Urinary bladder (tissue), 2 donors: ENCODE measurements around the gene SRP9. TPM values are rescaled to one million over a fixed set of nuclear protein-coding genes. Genes with fewer than 3 reads are reported as not detected.

Experiments
- polyA plus RNA-seq: library from polyadenylated mRNA; stranded (reverse); fragments of 200-250 nt; gene quantifications from one replicate; pipeline ENCODE4 v1.2.3, GENCODE V29; 2013
- small RNA-seq: library from RNA; depleted of rRNA; stranded (forward); fragments of <200 nt; gene quantifications from one replicate; pipeline ENCODE3, GENCODE V24; 2014
- total RNA-seq: library from RNA; depleted of rRNA; stranded (reverse); fragments of >200 nt; gene quantifications from one replicate; pipeline ENCODE4 v1.2.3, GENCODE V29; 2014
- donor health status: healthy.

Gene SRP9
- total and polyA plus RNA-seq, 2 donors = 236 to 389 TPM

Small RNA genes within 50 kb of the gene (small RNA-seq; reads per million reads assigned to genes)
- gene RNU6-1304P = not detected

Other genes starting within 250 kb of the SRP9 start
- gene ENAH, start 124.7 kb upstream of the SRP9 start, total RNA-seq = 229 TPM
- gene ENAH, start 124.7 kb upstream of the SRP9 start, polyA plus RNA-seq = 58.9 TPM
- gene EPHX1, start 32.3 kb downstream of the SRP9 start, total RNA-seq = 18.1 TPM
- gene EPHX1, start 32.3 kb downstream of the SRP9 start, polyA plus RNA-seq = 156 TPM
- 53.7 TPM for gene TMEM63A, start 104.6 kb downstream of the SRP9 start, total RNA-seq
- 28.1 TPM for gene TMEM63A, start 104.6 kb downstream of the SRP9 start, polyA plus RNA-seq
- gene LEFTY1, start 111.3 kb downstream of the SRP9 start, total RNA-seq = 0.79 TPM
- 0.35 TPM for gene LEFTY1, start 111.3 kb downstream of the SRP9 start, polyA plus RNA-seq
- gene PYCR2, start 146.4 kb downstream of the SRP9 start, total RNA-seq = 19.5 TPM
- 100 TPM for gene PYCR2, start 146.4 kb downstream of the SRP9 start, polyA plus RNA-seq
- 3.9 TPM for gene LEFTY2, start 163.4 kb downstream of the SRP9 start, total RNA-seq
- 0.34 TPM for gene LEFTY2, start 163.4 kb downstream of the SRP9 start, polyA plus RNA-seq
- gene SDE2, start 221.5 kb downstream of the SRP9 start, total RNA-seq = 30.1 TPM
- gene SDE2, start 221.5 kb downstream of the SRP9 start, polyA plus RNA-seq = 14.2 TPM